Astrocyte (in vitro differentiated cells and primary cell): ENCODE measurements around the gene LRIT3.
"Not testable (repeated sequence)": the region's sequence is repeated elsewhere in the genome, so short reads cannot be mapped to it uniquely, and the experiment has no call there.

ENCODE experiments used
- EZH2 ChIP-seq: IDR thresholded peaks from 2 replicates; pipeline ENCODE4 v1.6.1; 2012; ENCODE audit warnings: mild to moderate bottlenecking, low read length, inconsistent platforms; ENCODE audit not compliant: insufficient read depth
- TF ChIP-seq, protein P1 (sequence below): IDR thresholded peaks from 2 replicates; pipeline ENCODE4 v1.5.1; 2011; ENCODE audit warnings: low read depth, mild to moderate bottlenecking, inconsistent platforms, low read length, moderate library complexity; ENCODE audit not compliant: insufficient read depth

DNA sequence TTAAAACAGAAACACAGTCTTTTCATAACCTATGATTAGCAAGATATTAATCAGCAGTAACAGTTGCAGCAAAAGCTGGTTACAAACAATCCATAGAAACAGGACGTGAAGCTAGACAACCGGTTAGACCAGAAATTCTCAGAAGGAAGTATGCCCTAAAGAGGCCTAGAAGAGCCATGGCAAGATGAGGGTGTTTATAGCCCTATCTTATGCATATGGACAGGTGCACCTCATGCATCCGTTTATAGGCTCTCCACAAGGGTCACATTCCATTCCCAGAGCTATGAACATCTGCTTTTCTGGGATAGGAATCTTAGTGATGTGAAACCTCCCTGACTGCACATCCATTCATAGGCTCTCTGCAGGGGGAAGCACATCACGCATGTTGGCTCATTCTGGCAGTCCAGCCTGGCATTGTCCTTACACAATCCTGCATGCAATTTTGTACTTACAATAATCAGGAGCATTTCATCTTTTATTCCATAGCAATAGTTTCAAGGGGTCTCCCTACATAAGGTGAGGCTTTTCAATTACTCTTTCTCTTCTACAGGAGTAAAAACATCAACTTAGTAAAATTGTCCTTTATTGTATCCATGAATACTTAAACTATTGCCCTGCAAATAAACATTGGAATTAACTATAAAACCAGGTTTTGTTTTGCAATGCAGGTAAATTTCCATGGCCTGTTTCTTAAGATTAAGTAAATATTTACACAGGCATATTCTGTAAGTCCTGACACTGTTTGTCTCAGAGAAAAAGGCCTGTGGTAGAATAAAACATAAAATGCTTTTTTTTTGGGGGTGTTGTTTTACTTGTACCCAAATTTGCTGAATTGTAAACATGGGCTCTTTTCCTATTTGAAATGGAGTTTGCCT lies 11.8 kb downstream of the LRIT3 start:
- TF ChIP-seq, protein P1, sequence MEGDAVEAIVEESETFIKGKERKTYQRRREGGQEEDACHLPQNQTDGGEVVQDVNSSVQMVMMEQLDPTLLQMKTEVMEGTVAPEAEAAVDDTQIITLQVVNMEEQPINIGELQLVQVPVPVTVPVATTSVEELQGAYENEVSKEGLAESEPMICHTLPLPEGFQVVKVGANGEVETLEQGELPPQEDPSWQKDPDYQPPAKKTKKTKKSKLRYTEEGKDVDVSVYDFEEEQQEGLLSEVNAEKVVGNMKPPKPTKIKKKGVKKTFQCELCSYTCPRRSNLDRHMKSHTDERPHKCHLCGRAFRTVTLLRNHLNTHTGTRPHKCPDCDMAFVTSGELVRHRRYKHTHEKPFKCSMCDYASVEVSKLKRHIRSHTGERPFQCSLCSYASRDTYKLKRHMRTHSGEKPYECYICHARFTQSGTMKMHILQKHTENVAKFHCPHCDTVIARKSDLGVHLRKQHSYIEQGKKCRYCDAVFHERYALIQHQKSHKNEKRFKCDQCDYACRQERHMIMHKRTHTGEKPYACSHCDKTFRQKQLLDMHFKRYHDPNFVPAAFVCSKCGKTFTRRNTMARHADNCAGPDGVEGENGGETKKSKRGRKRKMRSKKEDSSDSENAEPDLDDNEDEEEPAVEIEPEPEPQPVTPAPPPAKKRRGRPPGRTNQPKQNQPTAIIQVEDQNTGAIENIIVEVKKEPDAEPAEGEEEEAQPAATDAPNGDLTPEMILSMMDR, result not testable (repeated sequence)
- not testable (repeated sequence) for TF ChIP-seq EZH2
